Astrocyte (in vitro differentiated cells and primary cell): Measurements from ENCODE around the gene CDC14B.

Experiments used
- EZH2 ChIP-seq: IDR thresholded peaks from 2 replicates; pipeline ENCODE4 v1.6.1; 2012; ENCODE audit warnings: mild to moderate bottlenecking, low read length, inconsistent platforms; ENCODE audit not compliant: insufficient read depth
- TF ChIP-seq, protein P1 (sequence below): IDR thresholded peaks from 2 replicates; pipeline ENCODE4 v1.5.1; 2011; ENCODE audit warnings: low read depth, mild to moderate bottlenecking, inconsistent platforms, low read length, moderate library complexity; ENCODE audit not compliant: insufficient read depth

DNA sequence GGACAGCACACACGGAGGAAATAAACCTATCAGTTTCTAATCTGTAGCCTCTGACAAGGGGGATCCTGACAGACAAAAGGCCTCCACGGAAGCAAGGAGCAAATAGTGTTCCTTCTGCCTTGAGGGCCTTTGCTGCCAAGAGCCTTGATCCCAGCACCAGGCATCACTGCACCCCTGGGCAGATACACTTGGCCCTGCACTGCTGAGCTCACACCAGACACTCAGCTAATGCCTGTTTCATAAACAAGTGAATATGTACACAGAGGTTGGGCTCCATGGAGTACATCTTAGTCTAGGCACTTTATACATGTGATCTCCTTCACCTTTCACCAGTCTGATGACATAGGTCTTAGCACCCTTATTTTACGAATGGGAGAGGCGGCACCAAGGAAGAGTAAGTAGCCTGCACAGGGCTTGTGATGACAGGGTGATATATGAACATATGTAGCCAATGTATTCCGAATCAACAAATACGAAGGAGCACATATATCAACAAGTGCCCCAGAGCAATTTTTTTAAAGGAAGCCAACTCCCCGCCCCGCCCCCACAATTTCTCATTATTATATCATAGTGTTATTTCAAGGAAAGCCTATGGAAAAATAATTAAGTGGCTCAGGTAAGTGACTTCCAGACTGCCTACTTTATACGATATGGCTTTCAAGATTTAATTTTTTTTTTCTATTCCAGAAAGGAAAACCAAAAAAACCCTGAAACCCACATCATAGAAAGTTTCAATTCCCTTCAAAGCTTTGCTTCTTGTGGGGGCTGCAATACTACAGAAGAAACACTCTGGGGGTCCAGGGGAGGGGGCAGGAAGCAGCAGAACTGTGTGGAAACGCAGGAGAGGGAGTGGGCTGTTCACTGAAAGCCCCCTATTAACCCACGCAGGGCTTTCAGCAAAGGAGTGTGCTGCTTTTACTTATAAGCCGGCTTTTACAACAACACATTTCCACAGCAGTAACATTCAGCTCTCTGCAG is 32.0 kb downstream of the CDC14B start:
- TF ChIP-seq, protein P1, sequence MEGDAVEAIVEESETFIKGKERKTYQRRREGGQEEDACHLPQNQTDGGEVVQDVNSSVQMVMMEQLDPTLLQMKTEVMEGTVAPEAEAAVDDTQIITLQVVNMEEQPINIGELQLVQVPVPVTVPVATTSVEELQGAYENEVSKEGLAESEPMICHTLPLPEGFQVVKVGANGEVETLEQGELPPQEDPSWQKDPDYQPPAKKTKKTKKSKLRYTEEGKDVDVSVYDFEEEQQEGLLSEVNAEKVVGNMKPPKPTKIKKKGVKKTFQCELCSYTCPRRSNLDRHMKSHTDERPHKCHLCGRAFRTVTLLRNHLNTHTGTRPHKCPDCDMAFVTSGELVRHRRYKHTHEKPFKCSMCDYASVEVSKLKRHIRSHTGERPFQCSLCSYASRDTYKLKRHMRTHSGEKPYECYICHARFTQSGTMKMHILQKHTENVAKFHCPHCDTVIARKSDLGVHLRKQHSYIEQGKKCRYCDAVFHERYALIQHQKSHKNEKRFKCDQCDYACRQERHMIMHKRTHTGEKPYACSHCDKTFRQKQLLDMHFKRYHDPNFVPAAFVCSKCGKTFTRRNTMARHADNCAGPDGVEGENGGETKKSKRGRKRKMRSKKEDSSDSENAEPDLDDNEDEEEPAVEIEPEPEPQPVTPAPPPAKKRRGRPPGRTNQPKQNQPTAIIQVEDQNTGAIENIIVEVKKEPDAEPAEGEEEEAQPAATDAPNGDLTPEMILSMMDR: no peak
- no peak for TF ChIP-seq EZH2
